ENCODE measurements around the gene PCNX2. TPM values are rescaled to one million over a fixed set of nuclear protein-coding genes. Genes with fewer than 3 reads are reported as not detected.
"Not testable (repeated sequence)": the region's sequence is repeated elsewhere in the genome, so short reads cannot be mapped to it uniquely, and the experiment has no call there.

Gene PCNX2
- total and polyA plus RNA-seq, 4 experiments from 2014 or later: 1.8 to 109 (median 55.7) TPM

GRCh38 chr1:233140499-233140898 is 155.0 kb downstream of the PCNX2 start:
- H3K36me3 ChIP-seq (ENCODE audit: insufficient read depth, low read length): no peaks in the 10 kb centered on the region
- no peak overlapping the region for H3K27ac Mint-ChIP-seq
- peaks cover 27 to 55% of the 10 kb centered on the region in 2 donors for H3K36me3 Mint-ChIP-seq
- H3K4me3 ChIP-seq (ENCODE audit: low read length in 2 of 2): no peak overlapping the region
- no peak overlapping the region for H3K4me3 Mint-ChIP-seq
- H3K27me3 Mint-ChIP-seq: no peaks in the 10 kb centered on the region
- H3K4me1 ChIP-seq (ENCODE audit: insufficient read depth, low read length): no peaks in the 10 kb centered on the region
- no peaks in the 10 kb centered on the region for H3K9me3 ChIP-seq (ENCODE audit: control insufficient read depth in 1 of 2, low read length in 2 of 2)
- H3K9me3 Mint-ChIP-seq: peaks cover 0 to 2% (median 0%) of the 10 kb centered on the region in 8 donors
- no peak overlapping the region for H3K27ac ChIP-seq (ENCODE audit: low read depth, low read length)
- H3K27me3 ChIP-seq (ENCODE audit: insufficient read depth, low read length): no peaks in the 10 kb centered on the region
- DNase-seq: no peak
- peaks cover 0 to 2% (median 0%) of the 10 kb centered on the region in 4 donors for H3K4me1 Mint-ChIP-seq
- intact Hi-C loops (cut with micrococcal nuclease): no loop called here
- ChIA-PET POLR2A (ENCODE audit: partially characterized antibody) (no interaction called here), CTCF (ENCODE audit: partially characterized antibody) (no interaction called here)

GRCh38 chr1:233138788-233139585 is 156.5 kb downstream of the PCNX2 start:
- H3K36me3 Mint-ChIP-seq: peaks cover 35 to 60% of the 10 kb centered on the region in 2 donors
- CTCF ChIA-PET (ENCODE audit: partially characterized antibody): no interaction called here

GRCh38 chr1:233135833-233136232 is 159.7 kb downstream of the PCNX2 start:
- Mint-ChIP-seq H3K9me3 (no peaks in the 10 kb centered on the region), H3K27ac (peak overlapping the region in 2 of 7 donors; percentile 47 to 57), H3K4me1 (peaks cover 0 to 2% (median 0%) of the 10 kb centered on the region in 4 donors), H3K36me3 (peaks cover 55 to 66% of the 10 kb centered on the region in 2 donors), H3K27me3 (no peaks in the 10 kb centered on the region), H3K4me3 (no peak overlapping the region)
- ChIA-PET CTCF (ENCODE audit: partially characterized antibody) (no interaction called here), POLR2A (ENCODE audit: partially characterized antibody) (no interaction called here)
- no peak overlapping the region for H3K4me3 ChIP-seq (ENCODE audit: low read length in 2 of 2)
- no peaks in the 10 kb centered on the region for H3K9me3 ChIP-seq (ENCODE audit: control insufficient read depth in 1 of 2, low read length in 2 of 2)
- H3K27me3 ChIP-seq (ENCODE audit: insufficient read depth, low read length): no peaks in the 10 kb centered on the region
- DNase-seq: no peak
- H3K4me1 ChIP-seq (ENCODE audit: insufficient read depth, low read length): no peaks in the 10 kb centered on the region
- H3K27ac ChIP-seq (ENCODE audit: low read depth, low read length): no peak overlapping the region
- intact Hi-C loops (cut with micrococcal nuclease): no loop called here
- no peaks in the 10 kb centered on the region for H3K36me3 ChIP-seq (ENCODE audit: insufficient read depth, low read length)

More at GRCh38 chr1:233138788-233139585, 156.5 kb downstream of the PCNX2 start:
- H3K4me3 Mint-ChIP-seq: no peak overlapping the region
- POLR2A ChIA-PET (ENCODE audit: partially characterized antibody): no interaction called here
- no peaks in the 10 kb centered on the region for H3K4me1 ChIP-seq (ENCODE audit: insufficient read depth, low read length)
- H3K27ac ChIP-seq (ENCODE audit: low read depth, low read length): no peak overlapping the region
- no peaks in the 10 kb centered on the region for H3K27me3 Mint-ChIP-seq
- H3K36me3 ChIP-seq (ENCODE audit: insufficient read depth, low read length): no peaks in the 10 kb centered on the region
- H3K27me3 ChIP-seq (ENCODE audit: insufficient read depth, low read length): no peaks in the 10 kb centered on the region
- no peak overlapping the region for H3K4me3 ChIP-seq (ENCODE audit: low read length in 2 of 2)
- no peaks in the 10 kb centered on the region for H3K9me3 ChIP-seq (ENCODE audit: control insufficient read depth in 1 of 2, low read length in 2 of 2)
- no peak for DNase-seq
- H3K4me1 Mint-ChIP-seq: peaks cover 0 to 2% (median 0%) of the 10 kb centered on the region in 4 donors
- intact Hi-C loops (cut with micrococcal nuclease): no loop called here
- peaks cover 0 to 2% (median 0%) of the 10 kb centered on the region in 8 donors for H3K9me3 Mint-ChIP-seq
- no peak overlapping the region for H3K27ac Mint-ChIP-seq

- DNase-seq: no peak
- Histone ChIP-seq H3K27me3 (ENCODE audit: insufficient read depth, low read length) (no peaks in the 10 kb centered on the region), H3K36me3 (ENCODE audit: insufficient read depth, low read length) (no peaks in the 10 kb centered on the region), H3K9me3 (ENCODE audit: control insufficient read depth in 1 of 2, low read length in 2 of 2) (no peaks in the 10 kb centered on the region), H3K4me3 (ENCODE audit: low read length in 2 of 2) (no peak overlapping the region), H3K27ac (ENCODE audit: low read depth, low read length) (no peak overlapping the region), H3K4me1 (ENCODE audit: insufficient read depth, low read length) (no peaks in the 10 kb centered on the region)
- peaks cover 70 to 71% of the 10 kb centered on the region in 2 donors for H3K36me3 Mint-ChIP-seq
- no peaks in the 10 kb centered on the region for H3K27me3 Mint-ChIP-seq
- no peak overlapping the region for H3K4me3 Mint-ChIP-seq
- peaks cover 0 to 2% (median 0%) of the 10 kb centered on the region in 4 donors for H3K4me1 Mint-ChIP-seq
- intact Hi-C loops (cut with micrococcal nuclease): no loop called here
- peak overlapping the region in 2 of 7 donors; percentile 9 to 57 for H3K27ac Mint-ChIP-seq
- ChIA-PET CTCF (ENCODE audit: partially characterized antibody) (no interaction called here), POLR2A (ENCODE audit: partially characterized antibody) (interaction anchor here (0.7 kb wide), 1 partner anchor 744 kb away, joined by 3 read pairs; no protein-coding TSS in a partner anchor)
- H3K9me3 Mint-ChIP-seq: peaks cover 0 to 4% (median 0%) of the 10 kb centered on the region in 8 donors
Observed at GRCh38 chr1:233132445-233132844, 163.1 kb downstream of the PCNX2 start.

- H3K27ac ChIP-seq (ENCODE audit: low read depth, low read length); H3K4me3 Mint-ChIP-seq; CTCF ChIA-PET (ENCODE audit: partially characterized antibody); H3K27ac Mint-ChIP-seq; H3K9me3 ChIP-seq (ENCODE audit: control insufficient read depth in 1 of 2, low read length in 2 of 2); DNase-seq; H3K27me3 Mint-ChIP-seq; H3K4me1 ChIP-seq (ENCODE audit: insufficient read depth, low read length); POLR2A ChIA-PET (ENCODE audit: partially characterized antibody); H3K4me1 Mint-ChIP-seq; H3K9me3 Mint-ChIP-seq; H3K27me3 ChIP-seq (ENCODE audit: insufficient read depth, low read length); intact Hi-C loops (cut with micrococcal nuclease); H3K36me3 ChIP-seq (ENCODE audit: insufficient read depth, low read length); H3K4me3 ChIP-seq (ENCODE audit: low read length in 2 of 2): not testable (repeated sequence)
- H3K36me3 Mint-ChIP-seq: peaks cover 67 to 68% of the 10 kb centered on the region in 2 donors
Observed at GRCh38 chr1:233129031-233129430, 166.5 kb downstream of the PCNX2 start.

- no peak overlapping the region for H3K27ac ChIP-seq (ENCODE audit: low read depth, low read length)
- intact Hi-C loops (cut with micrococcal nuclease): no loop called here
- H3K4me3 Mint-ChIP-seq: no peak overlapping the region
- no peaks in the 10 kb centered on the region for H3K9me3 ChIP-seq (ENCODE audit: control insufficient read depth in 1 of 2, low read length in 2 of 2)
- no peaks in the 10 kb centered on the region for H3K27me3 Mint-ChIP-seq
- peaks cover 0 to 2% (median 0%) of the 10 kb centered on the region in 4 donors for H3K4me1 Mint-ChIP-seq
- no peak for DNase-seq
- H3K9me3 Mint-ChIP-seq: peaks cover 0 to 4% (median 0%) of the 10 kb centered on the region in 8 donors
- H3K27ac Mint-ChIP-seq: no peak overlapping the region
- no peaks in the 10 kb centered on the region for H3K4me1 ChIP-seq (ENCODE audit: insufficient read depth, low read length)
- no peaks in the 10 kb centered on the region for H3K36me3 ChIP-seq (ENCODE audit: insufficient read depth, low read length)
- H3K4me3 ChIP-seq (ENCODE audit: low read length in 2 of 2): no peak overlapping the region
- H3K36me3 Mint-ChIP-seq: peaks cover 53 to 54% of the 10 kb centered on the region in 2 donors
- H3K27me3 ChIP-seq (ENCODE audit: insufficient read depth, low read length): no peaks in the 10 kb centered on the region
- POLR2A ChIA-PET (ENCODE audit: partially characterized antibody): no interaction called here
- CTCF ChIA-PET (ENCODE audit: partially characterized antibody): no interaction called here
Observed at GRCh38 chr1:233127157-233127556, 168.4 kb downstream of the PCNX2 start.

GRCh38 chr1:233122779-233123178 is 172.7 kb downstream of the PCNX2 start:
- Histone ChIP-seq H3K36me3 (ENCODE audit: insufficient read depth, low read length) (no peaks in the 10 kb centered on the region), H3K9me3 (ENCODE audit: control insufficient read depth in 1 of 2, low read length in 2 of 2) (no peaks in the 10 kb centered on the region), H3K4me1 (ENCODE audit: insufficient read depth, low read length) (no peaks in the 10 kb centered on the region), H3K27ac (ENCODE audit: low read depth, low read length) (no peak overlapping the region), H3K4me3 (ENCODE audit: low read length in 2 of 2) (no peak overlapping the region), H3K27me3 (ENCODE audit: insufficient read depth, low read length) (no peaks in the 10 kb centered on the region)
- H3K36me3 Mint-ChIP-seq: peaks cover 35 to 52% of the 10 kb centered on the region in 2 donors
- no peak for DNase-seq
- ChIA-PET CTCF (ENCODE audit: partially characterized antibody) (no interaction called here), POLR2A (ENCODE audit: partially characterized antibody) (no interaction called here)
- H3K9me3 Mint-ChIP-seq: peaks cover 0 to 1% (median 0%) of the 10 kb centered on the region in 8 donors
- peaks cover 0 to 5% (median 0%) of the 10 kb centered on the region in 4 donors for H3K4me1 Mint-ChIP-seq
- H3K4me3 Mint-ChIP-seq: no peak overlapping the region
- H3K27me3 Mint-ChIP-seq: no peaks in the 10 kb centered on the region
- intact Hi-C loops (cut with micrococcal nuclease): no loop called here
- no peak overlapping the region for H3K27ac Mint-ChIP-seq
